Epithelial cell of proximal tubule (primary cell): ENCODE results near the gene TBPL1. TPM values are rescaled to one million over a fixed set of nuclear protein-coding genes. Genes with fewer than 3 reads are reported as not detected.

Experiments
- DNase-seq: peaks from one replicate; pipeline ENCODE4 v3.0.0-alpha.2; 2011; ENCODE audit warnings: low read depth
- H3K4me3 ChIP-seq: 2 replicates; pipeline ENCODE4 v1.5.1; 2011; ENCODE audit warnings: low read depth, mild to moderate bottlenecking, low read length
- CTCF ChIP-seq: conservative IDR thresholded peaks from 2 replicates; pipeline ENCODE4 v1.5.1; 2012; ENCODE audit warnings: low read depth, mild to moderate bottlenecking, low read length
- total RNA-seq: library from RNA; depleted of rRNA; stranded (reverse); fragments of >200 nt; gene quantifications from 2 replicates; pipeline ENCODE4 v1.2.3, GENCODE V29; 2015

The TBPL1 gene
- total RNA-seq, result 24.7 and 40.5 TPM in 2 replicates

GRCh38 chr6:133952815-133953633 lies at the start of gene TBPL1:
TBPL1 (plus strand) TSS chr6:133953224; CDS start chr6:133980126, 26,902 bp downstream.
- DNase-seq, result no peak
- no peak for TF ChIP-seq CTCF
- H3K4me3 ChIP-seq, result peak within 1 kb of the TSS; percentile 79

GRCh38 chr6:133903855-133904254 lies 49.2 kb upstream of the TBPL1 start:
- DNase-seq, result no peak
- no peak for TF ChIP-seq CTCF
- H3K4me3 ChIP-seq, result no peak overlapping the region

GRCh38 chr6:133906050-133906449 lies 47.0 kb upstream of the TBPL1 start:
- no peak overlapping the region for H3K4me3 ChIP-seq
- no peak for TF ChIP-seq CTCF
- no peak for DNase-seq

- peak; percentile 20 for DNase-seq
- H3K4me3 ChIP-seq, result no peak overlapping the region
- TF ChIP-seq CTCF, result peak; percentile 99
These were observed 36.3 kb upstream of the TBPL1 start for GRCh38 chr6:133916650-133917151.

- DNase-seq, result no peak
- H3K4me3 ChIP-seq, result no peak overlapping the region
- TF ChIP-seq CTCF, result no peak
These were observed 35.2 kb upstream of the TBPL1 start for GRCh38 chr6:133917781-133918180.

GRCh38 chr6:133918208-133918930 lies 34.7 kb upstream of the TBPL1 start:
- no peak for DNase-seq
- TF ChIP-seq CTCF, result no peak
- H3K4me3 ChIP-seq, result no peak overlapping the region
